Stimulated activated CD4-positive, alpha-beta T cell treated with anti-CD3 and anti-CD28 coated beads, Interleukin-1b, Interleukin-23, amount 100 ng/mL, for 1 hour (primary cell): ENCODE data around the gene UAP1L1.
A peak's percentile ranks its signal among the peaks of the same experiment; 100 is the strongest.

Experiments
- DNase-seq, 2 donors: peaks; one replicate each; pipeline ENCODE4 v3.0.0-alpha.2; 2020; ENCODE audit warnings: low read depth in 2 of 2

The UAP1L1 gene

GRCh38 chr9:137074657-137075274 is 2.6 kb upstream of the UAP1L1 start:
- no peak for DNase-seq

GRCh38 chr9:137075275-137075775 is 2.0 kb upstream of the UAP1L1 start:
- DNase-seq: no peak

GRCh38 chr9:137076636-137077009 is 694 bp upstream of the UAP1L1 start:
- no peak for DNase-seq

GRCh38 chr9:137077758-137078693 is 709 bp downstream of the UAP1L1 start:
- DNase-seq: no peak

- DNase-seq: no peak
Measured at GRCh38 chr9:137078701-137079400, 1.5 kb downstream of the UAP1L1 start.

- DNase-seq: no peak
Measured at GRCh38 chr9:137079401-137079787, 2.1 kb downstream of the UAP1L1 start.

GRCh38 chr9:137080260-137081122 is 3.2 kb downstream of the UAP1L1 start:
- no peak for DNase-seq

GRCh38 chr9:137082222-137082924 is 5.1 kb downstream of the UAP1L1 start:
- DNase-seq: no peak

GRCh38 chr9:137082925-137083290 is 5.6 kb downstream of the UAP1L1 start:
- DNase-seq: no peak

GRCh38 chr9:137083394-137084004 is 6.2 kb downstream of the UAP1L1 start:
- DNase-seq: no peak

- no peak for DNase-seq
Measured at GRCh38 chr9:137084526-137084925, 7.2 kb downstream of the UAP1L1 start.

GRCh38 chr9:137085920-137086530 is 8.7 kb downstream of the UAP1L1 start:
- DNase-seq: no peak

- peak; percentile 98 to 100 for DNase-seq
Measured at GRCh38 chr9:137086531-137087408, 9.5 kb downstream of the UAP1L1 start, which contains the start of gene MAN1B1. MAN1B1 (plus strand) TSS chr9:137086985; CDS start chr9:137087000, 15 bp downstream.

GRCh38 chr9:137087409-137087925 is 10.2 kb downstream of the UAP1L1 start:
- no peak for DNase-seq

GRCh38 chr9:137088121-137088520 is 10.8 kb downstream of the UAP1L1 start:
- no peak for DNase-seq

GRCh38 chr9:137089232-137089947 is 12.1 kb downstream of the UAP1L1 start:
- DNase-seq: no peak

- peak; percentile 61 to 68 for DNase-seq
Measured at GRCh38 chr9:137095664-137096517, 18.6 kb downstream of the UAP1L1 start.
